PFSK-1 (cell line): ENCODE data around the gene ELAVL2.

Experiments
- FOXP2 ChIP-seq: optimal IDR thresholded peaks from 2 replicates; pipeline ENCODE3; 2011; ENCODE audit warnings: borderline replicate concordance, control low read depth, inconsistent platforms; ENCODE audit not compliant: insufficient read depth; ENCODE audit errors: extremely low read length, extremely low read depth
- POLR2AphosphoS5 ChIP-seq: IDR thresholded peaks from 2 replicates; pipeline ENCODE4 v1.6.1; 2012; ENCODE audit warnings: low read depth, mild to moderate bottlenecking, control low read depth, low read length, moderate library complexity
- SIN3A ChIP-seq: IDR thresholded peaks from 2 replicates; pipeline ENCODE4 v1.6.1; 2012; ENCODE audit warnings: mild to moderate bottlenecking, low read length, moderate library complexity, borderline replicate concordance; ENCODE audit not compliant: insufficient read depth
- TAF1 ChIP-seq: IDR thresholded peaks from 2 replicates; pipeline ENCODE4 v1.6.1; 2012; ENCODE audit warnings: low read length, control low read depth, borderline replicate concordance; ENCODE audit not compliant: insufficient read depth
- TF ChIP-seq, protein P1 (sequence below), 2 experiments: IDR thresholded peaks; 2 replicates each; pipeline versions ENCODE4 v1.6.1 to v1.8.0; 2011 to 2012; ENCODE audit warnings: low read depth in 2 of 2, low read length in 2 of 2, control low read depth in 1 of 2, inconsistent platforms in 1 of 2, mild to moderate bottlenecking in 1 of 2, moderate library complexity in 1 of 2; ENCODE audit not compliant: insufficient read depth in 1 of 2

Gene ELAVL2

DNA sequence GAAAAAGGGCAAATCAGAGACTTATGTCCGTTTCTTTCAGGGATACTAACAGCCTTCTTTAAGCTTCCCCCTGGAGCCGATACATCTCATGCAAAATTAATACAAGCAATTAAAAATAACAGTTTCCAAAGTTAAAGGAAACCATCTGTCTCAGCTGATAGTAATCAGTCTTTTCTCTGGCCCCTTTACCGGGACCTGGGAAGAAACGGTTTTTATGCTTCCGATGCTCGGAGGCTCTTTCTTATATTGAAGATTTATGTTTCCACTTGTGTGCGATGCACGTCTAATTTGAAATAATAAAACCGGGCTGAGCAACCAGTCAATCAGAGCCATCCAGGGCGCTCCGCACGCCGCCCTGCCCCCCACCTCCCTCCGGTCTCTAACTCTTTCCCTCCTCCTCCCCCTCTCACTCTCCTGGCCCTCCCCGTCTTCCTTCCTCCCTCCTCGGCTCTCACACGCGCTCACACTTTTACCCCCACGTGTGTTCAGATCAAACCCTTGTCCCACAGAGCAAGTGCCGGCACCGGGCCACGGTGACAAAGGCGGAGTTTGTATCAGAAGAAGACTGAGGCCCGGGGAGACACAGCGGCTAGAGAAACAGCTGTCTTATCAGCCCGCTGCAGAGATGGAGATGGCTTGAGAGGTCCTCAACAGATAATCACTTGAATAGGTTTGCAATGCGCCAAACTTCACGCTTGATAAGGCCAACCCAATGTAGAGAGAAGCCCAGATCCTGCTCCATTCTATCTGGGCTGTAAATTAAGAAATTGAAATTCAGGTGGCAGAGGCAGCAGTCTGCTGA is 5.1 kb upstream of the ELAVL2 start:
- no peak for TF ChIP-seq SIN3A

DNA sequence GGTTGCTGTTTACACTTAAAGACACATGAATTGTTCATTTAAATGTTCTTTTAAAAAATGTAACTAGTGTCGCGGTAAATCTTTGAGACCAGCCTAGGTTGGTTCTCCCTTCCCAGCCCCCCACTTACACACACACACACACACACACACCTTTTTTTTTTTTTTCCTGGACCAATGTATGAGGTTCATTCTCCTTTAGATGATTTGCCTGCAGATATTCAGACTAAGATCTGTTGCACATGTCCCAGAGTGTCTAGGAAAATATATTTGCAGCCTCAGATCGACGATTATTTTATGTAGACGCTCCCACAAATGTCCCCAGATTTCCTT is 4.4 kb upstream of the ELAVL2 start:
- TF ChIP-seq SIN3A, result no peak
- no peak for TF ChIP-seq FOXP2
- TF ChIP-seq, protein P1, sequence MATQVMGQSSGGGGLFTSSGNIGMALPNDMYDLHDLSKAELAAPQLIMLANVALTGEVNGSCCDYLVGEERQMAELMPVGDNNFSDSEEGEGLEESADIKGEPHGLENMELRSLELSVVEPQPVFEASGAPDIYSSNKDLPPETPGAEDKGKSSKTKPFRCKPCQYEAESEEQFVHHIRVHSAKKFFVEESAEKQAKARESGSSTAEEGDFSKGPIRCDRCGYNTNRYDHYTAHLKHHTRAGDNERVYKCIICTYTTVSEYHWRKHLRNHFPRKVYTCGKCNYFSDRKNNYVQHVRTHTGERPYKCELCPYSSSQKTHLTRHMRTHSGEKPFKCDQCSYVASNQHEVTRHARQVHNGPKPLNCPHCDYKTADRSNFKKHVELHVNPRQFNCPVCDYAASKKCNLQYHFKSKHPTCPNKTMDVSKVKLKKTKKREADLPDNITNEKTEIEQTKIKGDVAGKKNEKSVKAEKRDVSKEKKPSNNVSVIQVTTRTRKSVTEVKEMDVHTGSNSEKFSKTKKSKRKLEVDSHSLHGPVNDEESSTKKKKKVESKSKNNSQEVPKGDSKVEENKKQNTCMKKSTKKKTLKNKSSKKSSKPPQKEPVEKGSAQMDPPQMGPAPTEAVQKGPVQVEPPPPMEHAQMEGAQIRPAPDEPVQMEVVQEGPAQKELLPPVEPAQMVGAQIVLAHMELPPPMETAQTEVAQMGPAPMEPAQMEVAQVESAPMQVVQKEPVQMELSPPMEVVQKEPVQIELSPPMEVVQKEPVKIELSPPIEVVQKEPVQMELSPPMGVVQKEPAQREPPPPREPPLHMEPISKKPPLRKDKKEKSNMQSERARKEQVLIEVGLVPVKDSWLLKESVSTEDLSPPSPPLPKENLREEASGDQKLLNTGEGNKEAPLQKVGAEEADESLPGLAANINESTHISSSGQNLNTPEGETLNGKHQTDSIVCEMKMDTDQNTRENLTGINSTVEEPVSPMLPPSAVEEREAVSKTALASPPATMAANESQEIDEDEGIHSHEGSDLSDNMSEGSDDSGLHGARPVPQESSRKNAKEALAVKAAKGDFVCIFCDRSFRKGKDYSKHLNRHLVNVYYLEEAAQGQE (IDR thresholded peaks at IDR 0.05; ENCODE audit: insufficient read depth in 1 of 2, low read depth in 2 of 2, low read length in 2 of 2), result no peak
- no peak for TF ChIP-seq TAF1
- no peak for TF ChIP-seq POLR2AphosphoS5

DNA sequence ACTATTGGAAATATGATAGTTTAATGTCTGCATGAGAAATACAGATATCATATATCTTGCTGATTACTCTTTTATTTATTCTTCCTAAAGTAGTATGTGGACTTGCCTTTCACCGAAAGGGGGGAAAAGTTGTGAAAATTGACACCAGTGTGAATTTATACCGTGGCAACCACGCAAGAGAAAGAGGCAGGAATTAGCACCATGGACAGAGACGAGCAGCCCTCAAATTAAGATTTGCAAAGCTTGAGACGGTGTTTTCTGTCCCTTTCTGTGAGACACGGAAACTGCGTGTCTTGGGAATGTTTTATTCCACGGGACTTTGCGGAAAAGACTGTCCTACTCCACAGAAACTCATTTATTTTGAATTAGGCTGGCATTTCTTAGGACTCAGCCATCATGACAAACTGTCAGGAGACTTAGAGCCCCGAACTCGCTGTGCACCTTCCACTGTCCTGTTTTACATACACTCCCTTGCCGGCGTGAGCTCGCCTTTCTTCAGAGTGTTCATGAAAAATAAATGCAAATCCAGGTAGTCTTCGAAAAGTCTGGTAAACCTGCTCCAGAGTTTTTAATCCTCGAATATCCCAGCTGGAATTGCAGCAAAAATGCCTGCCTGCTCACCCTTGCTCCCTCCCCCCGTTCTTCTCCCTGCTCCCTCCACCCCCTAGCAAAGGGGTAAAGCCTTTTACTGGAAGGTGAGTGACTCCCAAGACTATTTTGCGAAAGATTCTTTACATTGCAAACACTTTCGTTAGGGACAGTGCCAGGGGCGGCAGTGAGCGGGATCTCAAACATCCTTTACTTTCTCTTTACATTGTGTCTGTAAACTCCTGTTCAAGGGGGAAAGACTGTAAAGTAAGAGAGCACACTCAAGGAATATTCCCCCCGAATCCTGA is 3.8 kb upstream of the ELAVL2 start:
- TF ChIP-seq POLR2AphosphoS5 (no peak), TAF1 (no peak), FOXP2 (no peak), SIN3A (no peak)
- TF ChIP-seq, protein P1 (IDR thresholded peaks at IDR 0.05; ENCODE audit: insufficient read depth in 1 of 2, low read depth in 2 of 2, low read length in 2 of 2), result peak; percentile 82 to 96

DNA sequence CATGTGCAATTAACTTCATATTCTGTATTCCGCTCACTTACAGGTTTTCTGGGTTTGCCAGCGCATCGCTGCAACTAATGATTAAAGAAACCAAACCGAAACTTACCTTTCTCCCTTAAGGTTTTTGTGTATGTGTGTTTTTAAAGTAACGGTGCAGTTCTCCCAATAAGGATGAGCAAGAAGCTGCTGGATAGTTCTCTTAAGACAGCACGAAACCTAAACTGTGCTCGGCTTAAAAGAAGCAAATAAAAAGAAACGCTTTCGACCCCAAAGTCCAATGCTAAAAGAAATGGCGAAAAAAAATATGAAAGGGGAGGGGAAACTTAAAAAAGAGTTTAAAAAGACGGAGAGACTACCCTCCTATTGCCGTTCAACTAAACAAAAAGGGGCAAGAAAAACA is 340 bp downstream of the ELAVL2 start:
- TF ChIP-seq TAF1, result no peak
- no peak for TF ChIP-seq FOXP2
- no peak for TF ChIP-seq POLR2AphosphoS5
- TF ChIP-seq, protein P1 (IDR thresholded peaks at IDR 0.05; ENCODE audit: insufficient read depth in 1 of 2, low read depth in 2 of 2, low read length in 2 of 2), result no peak
- TF ChIP-seq SIN3A, result no peak

DNA sequence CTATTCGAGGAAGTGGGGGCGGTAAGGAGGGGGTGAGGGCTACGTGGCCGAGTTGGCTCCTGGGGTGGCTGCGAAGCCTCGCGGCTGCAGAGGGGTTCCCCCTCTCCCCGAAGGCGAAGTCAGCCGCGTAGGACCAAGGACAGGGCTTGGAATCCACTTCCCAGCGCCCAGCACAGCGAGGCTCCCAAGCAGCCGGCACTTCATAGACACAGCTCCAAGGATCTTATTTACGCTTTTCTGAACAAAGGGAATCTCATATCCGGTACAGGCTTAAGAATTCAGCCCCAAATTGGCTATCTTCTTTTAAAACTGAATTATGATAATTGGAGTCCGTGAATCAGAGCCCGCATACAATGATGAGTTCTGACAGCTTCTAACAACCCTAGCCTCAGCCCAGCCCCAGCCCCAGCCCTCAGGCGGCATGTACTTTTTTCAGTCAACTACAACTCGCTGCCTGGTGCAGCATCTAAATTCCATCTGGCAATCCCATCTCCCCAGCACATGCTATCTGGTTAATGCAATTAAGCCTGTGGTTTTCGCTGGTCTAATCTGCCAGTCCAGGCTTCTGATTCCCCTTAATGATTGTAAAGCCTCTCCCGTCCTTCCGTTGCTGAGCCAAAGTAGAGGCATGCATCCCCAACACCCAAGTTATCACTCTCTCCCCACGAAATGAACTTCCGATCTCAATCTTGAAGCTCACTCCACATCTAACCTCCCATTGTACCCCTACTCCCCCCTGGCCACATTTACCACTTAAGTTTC is 1.0 kb downstream of the ELAVL2 start:
- TF ChIP-seq, protein P1 (IDR thresholded peaks at IDR 0.05; ENCODE audit: insufficient read depth in 1 of 2, low read depth in 2 of 2, low read length in 2 of 2), result no peak
- no peak for TF ChIP-seq TAF1
- no peak for TF ChIP-seq FOXP2
